ENCODE results near the gene STAC. TPM values are rescaled to one million over a fixed set of nuclear protein-coding genes. Genes with fewer than 3 reads are reported as not detected.

STAC gene
- total RNA-seq, 4 donors from 2014 or later, result 0.28 to 3.8 (median 0.92) TPM

DNA sequence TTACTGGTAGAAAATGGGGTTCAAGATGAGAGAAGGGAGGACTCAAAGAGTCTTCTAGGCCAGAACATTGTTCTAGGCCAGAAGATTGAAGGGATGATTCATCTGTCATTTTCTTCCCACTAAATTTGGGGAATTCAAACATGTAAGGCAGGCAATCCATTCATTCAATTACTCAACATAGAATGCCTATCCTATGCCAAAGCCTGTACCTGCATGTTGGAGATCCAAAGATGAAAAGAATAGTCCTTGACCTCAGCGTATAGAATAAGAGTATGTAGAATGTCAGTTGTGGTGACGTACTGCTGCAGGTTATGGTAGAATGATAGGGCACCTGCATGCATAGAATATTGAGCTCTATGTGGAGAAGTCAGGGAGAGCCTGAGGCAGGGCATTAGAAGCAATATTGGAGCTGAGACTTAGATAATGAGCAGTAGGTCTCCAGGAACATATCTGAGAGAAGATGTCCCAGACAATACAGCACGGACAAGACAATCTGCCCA lies 49.7 kb downstream of the STAC start:
- DNase-seq (ENCODE audit: low spot score) (no peak), ATAC-seq (ENCODE audit: low FRiP score) (no peak)
- no peak for TF ChIP-seq CTCF (IDR thresholded peaks at IDR 0.05)

- no peak for TF ChIP-seq CTCF (IDR thresholded peaks at IDR 0.05)
- no peak for ATAC-seq (ENCODE audit: low FRiP score)
- no peak for DNase-seq (ENCODE audit: low spot score)
Measured at GRCh38 chr3:36433511-36433910, 53.2 kb downstream of the STAC start.

GRCh38 chr3:36434687-36435426 lies 54.6 kb downstream of the STAC start:
- TF ChIP-seq CTCF (IDR thresholded peaks at IDR 0.05), result no peak
- DNase-seq (ENCODE audit: low spot score) (no peak), ATAC-seq (ENCODE audit: low FRiP score) (peak; percentile 81)

GRCh38 chr3:36443028-36443686 lies 62.9 kb downstream of the STAC start:
- ATAC-seq (ENCODE audit: low FRiP score), result no peak
- no peak for DNase-seq (ENCODE audit: low spot score)
- TF ChIP-seq CTCF (IDR thresholded peaks at IDR 0.05), result no peak

DNA sequence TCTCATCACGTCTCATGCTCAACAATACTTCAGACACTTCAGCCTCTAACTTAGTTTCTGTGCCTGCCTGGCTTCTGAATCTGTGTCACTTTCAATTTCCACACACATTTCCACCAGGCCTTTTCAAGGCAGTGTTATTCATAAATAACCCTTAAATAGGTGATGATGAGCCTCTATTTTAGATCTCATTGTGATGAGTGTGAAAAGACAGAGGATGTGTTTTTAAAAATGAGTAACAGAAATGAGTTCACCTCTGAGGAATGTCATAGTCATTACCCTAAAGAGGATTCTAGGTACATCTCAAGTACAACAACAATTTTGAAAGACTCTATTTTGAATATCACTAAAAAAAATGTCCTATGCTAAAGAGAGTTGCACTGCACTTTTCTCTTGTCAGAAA lies 64.6 kb downstream of the STAC start:
- ATAC-seq (ENCODE audit: low FRiP score), result no peak
- no peak for TF ChIP-seq CTCF (IDR thresholded peaks at IDR 0.05)
- no peak for DNase-seq (ENCODE audit: low spot score)

GRCh38 chr3:36446276-36446675 lies 66.0 kb downstream of the STAC start:
- no peak for ATAC-seq (ENCODE audit: low FRiP score)
- no peak for TF ChIP-seq CTCF (IDR thresholded peaks at IDR 0.05)
- no peak for DNase-seq (ENCODE audit: low spot score)

DNA sequence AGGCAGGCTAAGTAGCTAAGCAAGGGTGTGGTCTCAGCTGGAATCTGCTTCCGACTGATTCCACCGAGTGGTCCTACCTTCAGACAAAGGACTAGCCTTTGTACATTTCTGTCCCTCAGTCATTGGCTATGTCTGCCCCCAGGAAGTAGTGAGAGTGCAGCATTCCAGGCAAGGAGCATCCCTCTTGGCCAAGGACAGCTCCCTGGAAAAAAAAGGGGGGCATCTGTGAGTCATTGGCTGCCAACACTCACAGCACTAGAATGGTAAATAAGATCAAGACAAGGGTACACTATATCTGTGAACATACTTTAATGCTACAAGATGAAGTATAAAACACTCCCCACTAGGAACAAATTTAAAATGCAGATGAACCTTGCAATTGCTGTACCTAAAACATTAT lies 66.8 kb downstream of the STAC start:
- DNase-seq (ENCODE audit: low spot score) (no peak), ATAC-seq (ENCODE audit: low FRiP score) (no peak)
- TF ChIP-seq CTCF (IDR thresholded peaks at IDR 0.05), result no peak
